GM21367 (cell line): ENCODE results near the gene PRKCD.

Experiments used
- ATAC-seq: cut with Tn5 transposase; IDR thresholded peaks from one replicate; pipeline ENCODE4 v1.9.1; 2021; ENCODE audit not compliant: unreplicated experiment

Gene PRKCD

GRCh38 chr3:53169832-53170324, 8.9 kb downstream of the PRKCD start:
- ATAC-seq, result no peak

- ATAC-seq, result peak; percentile 35
Measured at GRCh38 chr3:53170325-53171063, 9.5 kb downstream of the PRKCD start.

- no peak for ATAC-seq
Measured at GRCh38 chr3:53171064-53171418, 10.0 kb downstream of the PRKCD start.

DNA sequence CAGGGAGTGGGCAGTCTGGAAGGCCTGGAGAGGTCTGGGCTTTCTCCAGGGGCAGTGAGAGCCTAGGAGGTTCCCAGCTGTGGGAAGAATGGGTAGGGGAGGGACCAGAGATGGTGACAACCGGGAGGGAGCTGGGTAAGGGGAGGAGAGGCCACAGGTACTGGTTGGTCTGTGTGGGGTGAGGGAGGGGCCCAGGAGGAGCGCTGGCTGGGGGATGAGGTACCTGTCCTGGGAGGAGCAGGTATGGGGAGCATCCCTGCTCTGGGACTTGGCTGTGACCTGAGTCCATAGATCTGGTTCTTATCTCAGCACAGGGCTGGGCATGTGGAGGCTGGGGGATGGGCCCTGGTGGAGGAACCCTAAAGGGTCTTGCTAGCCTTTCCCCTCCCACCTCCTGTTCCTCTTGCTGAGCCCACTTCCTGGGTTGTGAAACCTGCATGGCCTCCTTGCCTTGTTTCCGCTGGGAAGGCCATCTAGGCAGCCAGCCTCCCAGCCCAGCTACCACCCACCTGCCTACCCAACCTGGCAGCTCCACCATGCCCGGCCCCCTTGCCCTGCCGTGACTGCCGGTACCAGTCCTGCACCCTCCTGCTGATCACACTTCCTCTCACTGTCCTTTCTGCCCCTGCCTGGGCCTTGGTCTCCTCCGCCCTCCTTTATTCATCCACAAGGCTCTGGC, 11.0 kb downstream of the PRKCD start:
- ATAC-seq, result no peak

GRCh38 chr3:53173107-53173506, 12.1 kb downstream of the PRKCD start:
- no peak for ATAC-seq

GRCh38 chr3:53174346-53175250, 13.6 kb downstream of the PRKCD start:
- no peak for ATAC-seq

- ATAC-seq, result no peak
Measured at GRCh38 chr3:53175613-53176540, 14.9 kb downstream of the PRKCD start.

DNA sequence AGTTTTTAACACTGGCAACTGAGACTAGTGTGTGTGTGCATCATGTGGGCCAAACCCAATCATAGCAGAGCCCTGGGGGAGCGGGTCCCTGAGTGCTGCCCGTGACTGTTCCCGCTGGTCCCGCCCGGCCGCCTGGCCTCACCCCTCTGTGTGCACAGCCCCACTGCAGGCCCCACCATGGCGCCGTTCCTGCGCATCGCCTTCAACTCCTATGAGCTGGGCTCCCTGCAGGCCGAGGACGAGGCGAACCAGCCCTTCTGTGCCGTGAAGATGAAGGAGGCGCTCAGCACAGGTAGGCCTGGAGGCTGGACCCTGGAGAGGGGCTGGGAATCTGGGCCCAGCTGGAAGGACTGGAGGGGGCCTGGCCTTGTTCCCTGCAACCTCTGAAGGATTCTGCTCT, 17.2 kb downstream of the PRKCD start:
- ATAC-seq, result no peak

DNA sequence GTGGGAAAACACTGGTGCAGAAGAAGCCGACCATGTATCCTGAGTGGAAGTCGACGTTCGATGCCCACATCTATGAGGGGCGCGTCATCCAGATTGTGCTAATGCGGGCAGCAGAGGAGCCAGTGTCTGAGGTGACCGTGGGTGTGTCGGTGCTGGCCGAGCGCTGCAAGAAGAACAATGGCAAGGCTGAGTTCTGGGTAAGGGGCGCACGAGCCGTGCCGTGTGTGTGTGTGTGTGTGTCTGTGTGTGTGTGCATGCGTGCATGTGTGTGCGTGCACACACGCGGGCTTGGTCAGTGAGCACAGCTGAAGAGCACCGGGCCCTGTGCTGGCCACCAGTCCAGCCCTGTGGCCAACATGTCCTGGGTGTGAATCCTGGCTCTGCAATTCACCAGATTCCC, 18.6 kb downstream of the PRKCD start:
- no peak for ATAC-seq

DNA sequence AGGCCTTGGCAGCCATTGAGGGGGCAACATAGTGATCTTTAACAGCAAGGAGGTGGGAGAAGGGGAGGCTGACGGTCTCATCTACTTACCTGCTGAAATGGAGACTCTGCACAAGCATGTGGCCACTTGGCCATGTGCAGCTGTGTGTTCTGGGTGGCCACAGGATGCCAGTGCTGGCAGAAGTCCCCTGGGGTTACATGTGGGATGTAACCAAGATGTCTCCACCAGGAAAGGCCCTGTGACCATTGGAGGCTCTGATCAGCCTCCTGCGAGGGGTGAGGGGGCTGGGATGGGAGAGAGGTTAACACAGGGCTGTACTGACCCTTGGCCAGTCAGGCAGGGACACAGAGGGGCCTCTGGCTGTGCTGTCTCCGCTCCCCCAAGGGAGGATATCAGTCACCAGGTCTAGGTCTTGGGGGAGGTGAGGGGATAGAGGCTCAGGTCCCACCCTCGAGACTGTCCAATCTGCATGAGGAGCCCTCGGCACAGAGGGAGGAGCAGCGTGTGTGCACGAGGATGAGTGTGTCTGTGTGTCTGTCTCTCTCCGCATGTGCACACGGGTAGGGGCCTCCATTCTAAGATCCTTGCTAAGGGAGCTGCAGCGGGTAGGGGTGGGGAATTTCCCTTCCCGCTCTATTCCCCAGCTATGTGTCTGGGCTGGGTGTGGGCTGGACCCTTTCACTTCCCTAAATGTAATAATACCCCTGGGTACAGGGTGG, 19.5 kb downstream of the PRKCD start:
- peak; percentile 77 for ATAC-seq

DNA sequence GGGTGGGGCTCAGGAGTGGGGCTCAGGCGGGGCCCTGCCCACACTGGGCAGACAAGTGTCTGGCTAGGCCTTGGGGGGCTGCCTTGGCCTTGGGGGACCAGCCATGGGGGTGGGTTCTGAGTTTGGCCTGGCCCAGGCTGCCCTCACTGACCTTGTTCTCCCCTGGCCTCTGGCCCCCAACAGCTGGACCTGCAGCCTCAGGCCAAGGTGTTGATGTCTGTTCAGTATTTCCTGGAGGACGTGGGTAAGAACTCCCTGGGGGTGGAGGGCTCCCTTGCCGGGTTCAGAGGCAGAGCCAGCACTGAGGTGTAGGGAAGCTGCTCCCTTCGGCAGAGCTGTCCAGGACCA, 20.0 kb downstream of the PRKCD start:
- ATAC-seq, result peak; percentile 6

- no peak for ATAC-seq
Measured at GRCh38 chr3:53181528-53181927, 20.5 kb downstream of the PRKCD start.

DNA sequence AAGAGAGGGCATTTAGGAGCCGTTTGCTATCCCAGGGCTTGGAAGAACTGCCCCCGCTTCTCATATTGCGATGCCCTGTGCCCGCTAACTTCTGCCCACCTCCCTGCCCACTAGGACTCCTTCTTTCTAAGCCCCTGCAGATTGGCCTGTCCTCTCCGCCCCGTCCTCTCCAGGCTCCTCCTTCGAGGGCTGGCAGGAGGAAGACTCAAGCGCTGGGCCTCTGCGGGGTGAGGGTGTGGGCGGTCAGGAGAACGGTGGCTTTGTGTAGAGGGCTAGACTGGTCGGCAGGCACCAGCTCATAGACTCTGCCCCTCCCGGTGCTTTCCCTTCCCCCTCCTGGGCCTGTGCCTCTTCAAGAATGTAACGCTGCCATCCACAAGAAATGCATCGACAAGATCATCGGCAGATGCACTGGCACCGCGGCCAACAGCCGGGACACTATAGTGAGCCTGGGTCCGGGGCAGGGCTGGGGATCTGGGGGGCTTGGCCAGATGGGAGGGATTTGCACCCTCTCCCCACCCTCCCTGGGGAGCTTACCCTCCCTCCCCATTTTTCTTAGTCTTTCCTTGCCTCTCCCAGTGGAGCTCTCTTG, 21.9 kb downstream of the PRKCD start:
- ATAC-seq, result no peak

DNA sequence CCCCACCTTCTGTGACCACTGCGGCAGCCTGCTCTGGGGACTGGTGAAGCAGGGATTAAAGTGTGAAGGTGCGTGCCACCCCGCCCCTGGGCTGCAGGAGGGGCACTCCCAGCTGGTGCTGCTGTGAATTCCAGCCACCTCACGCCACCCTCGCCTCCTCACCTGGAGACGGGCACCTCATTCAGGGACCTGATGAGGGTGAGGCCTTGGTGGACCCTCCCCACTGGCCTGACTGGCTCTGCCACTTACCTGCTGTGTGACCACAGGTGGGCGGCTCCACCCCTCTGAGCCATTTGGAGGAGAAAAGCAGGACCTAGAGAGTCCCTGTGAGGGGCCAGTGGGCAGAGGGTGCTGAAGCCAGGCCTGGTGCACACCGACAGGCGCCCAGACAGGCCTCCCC, 22.5 kb downstream of the PRKCD start:
- ATAC-seq, result no peak

GRCh38 chr3:53184701-53185100, 23.7 kb downstream of the PRKCD start:
- ATAC-seq, result no peak

DNA sequence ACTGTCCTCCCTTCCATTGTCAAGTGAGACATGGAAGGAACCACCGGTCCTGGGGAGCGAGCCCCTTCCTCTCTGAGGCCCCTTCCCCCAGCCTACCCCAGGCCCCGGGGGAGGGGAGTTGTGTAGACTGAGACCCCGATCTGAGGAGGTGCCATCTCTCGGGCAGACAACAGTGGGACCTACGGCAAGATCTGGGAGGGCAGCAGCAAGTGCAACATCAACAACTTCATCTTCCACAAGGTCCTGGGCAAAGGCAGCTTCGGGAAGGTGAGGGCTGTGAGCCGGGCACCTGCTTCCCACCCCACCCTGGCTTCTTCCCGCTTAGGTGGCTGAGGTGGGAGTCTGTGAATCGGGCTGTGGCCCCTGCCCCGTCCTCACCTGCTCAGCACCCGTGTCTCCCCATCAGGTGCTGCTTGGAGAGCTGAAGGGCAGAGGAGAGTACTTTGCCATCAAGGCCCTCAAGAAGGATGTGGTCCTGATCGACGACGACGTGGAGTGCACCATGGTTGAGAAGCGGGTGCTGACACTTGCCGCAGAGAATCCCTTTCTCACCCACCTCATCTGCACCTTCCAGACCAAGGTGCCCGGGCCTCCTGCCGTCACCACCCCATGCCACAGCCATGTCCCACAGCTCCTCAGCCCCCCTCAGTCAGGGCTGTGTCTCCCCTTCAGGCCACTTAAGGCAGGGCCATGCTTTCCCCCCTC, 24.9 kb downstream of the PRKCD start:
- no peak for ATAC-seq

- no peak for ATAC-seq
Measured at GRCh38 chr3:53186726-53187125, 25.7 kb downstream of the PRKCD start.

DNA sequence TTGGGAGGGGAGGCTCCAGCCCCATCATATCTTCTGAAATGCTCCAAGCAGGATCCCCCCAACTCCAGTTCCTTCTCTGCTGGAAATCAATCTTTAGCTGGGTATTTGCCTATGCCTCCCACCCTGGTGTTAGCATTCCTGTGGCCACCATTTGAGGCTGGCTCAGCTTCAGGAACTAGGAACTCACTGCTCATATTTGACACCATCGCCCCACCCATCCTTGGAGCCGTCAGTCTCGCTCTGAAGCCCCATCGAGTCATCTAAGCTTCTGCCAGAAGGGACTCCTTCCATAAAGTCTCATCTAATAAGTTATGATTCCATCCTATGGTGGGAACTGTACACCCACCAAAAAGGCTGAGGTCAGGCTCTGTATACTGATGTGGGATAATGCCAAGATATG, 26.4 kb downstream of the PRKCD start:
- ATAC-seq, result no peak

DNA sequence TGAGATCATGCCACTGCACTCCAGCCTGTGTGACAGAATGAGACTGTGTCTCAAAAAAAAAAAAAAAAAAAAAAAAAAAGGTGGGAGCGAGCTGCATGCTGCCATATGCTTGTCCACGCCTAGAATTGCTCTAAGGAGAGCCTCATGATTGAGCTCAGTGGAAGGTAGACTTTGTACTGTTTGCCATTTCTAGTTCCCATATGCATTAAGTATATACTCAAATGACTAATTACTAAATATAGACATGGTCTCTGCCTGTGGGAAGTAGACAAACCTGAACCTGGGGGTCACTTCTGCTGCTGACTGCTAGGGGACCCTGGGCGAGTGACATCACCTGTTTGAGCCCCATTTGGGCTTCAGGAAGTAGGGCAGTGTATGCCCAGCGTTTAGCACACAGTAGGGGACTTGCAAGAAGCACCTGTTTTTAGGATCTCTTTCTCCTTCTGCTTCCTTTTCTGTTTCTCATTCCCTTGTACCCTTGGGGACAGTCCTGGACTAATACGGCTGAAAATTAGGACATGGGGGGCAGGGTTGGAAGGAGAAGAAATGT, 27.2 kb downstream of the PRKCD start:
- no peak for ATAC-seq
